ENCODE results near the gene ARHGAP6.

ARHGAP6 gene

DNA sequence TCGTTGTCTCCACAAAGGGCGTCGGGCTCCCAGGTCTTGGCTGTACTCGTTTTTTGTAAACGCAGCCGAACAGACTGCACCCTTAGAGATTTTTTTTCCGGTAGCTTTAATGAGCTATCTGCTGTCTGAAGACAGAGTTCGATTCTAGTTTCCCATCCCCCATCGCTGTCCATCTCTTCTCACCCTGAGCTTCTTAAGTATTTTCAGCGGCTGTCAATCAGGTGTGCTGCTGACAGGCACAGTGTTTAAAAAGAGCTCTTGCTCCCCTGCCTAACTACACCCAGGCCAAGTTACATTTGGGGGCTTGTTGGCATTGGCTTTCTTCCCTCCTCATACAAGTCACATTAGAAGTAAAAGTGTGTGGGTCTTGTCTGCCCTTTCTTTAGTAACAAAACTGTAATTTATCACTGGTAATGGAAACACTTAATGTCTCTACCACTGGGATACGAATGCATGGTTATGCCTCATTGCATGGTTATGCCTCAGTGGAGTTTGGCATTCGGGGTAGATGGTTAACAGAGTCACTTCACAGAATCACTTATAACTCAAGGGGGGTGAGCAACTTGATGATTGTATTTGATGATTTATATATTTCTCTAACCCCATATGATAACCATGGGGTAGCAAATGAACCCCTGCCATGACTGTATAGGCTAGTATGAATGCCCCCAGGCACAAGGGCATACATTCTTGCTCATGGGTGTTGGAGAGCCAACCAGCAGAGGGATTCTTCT, 1.4 kb upstream of the ARHGAP6 start:
- TF ChIP-seq EP300 (IDR thresholded peaks at IDR 0.05; ENCODE audit: borderline replicate concordance): no peak
- no peak for TF ChIP-seq RAD21 (IDR thresholded peaks at IDR 0.05; ENCODE audit: low read depth)
- TF ChIP-seq YY1 (IDR thresholded peaks at IDR 0.05; ENCODE audit: low read depth): no peak
- TF ChIP-seq, protein P1, sequence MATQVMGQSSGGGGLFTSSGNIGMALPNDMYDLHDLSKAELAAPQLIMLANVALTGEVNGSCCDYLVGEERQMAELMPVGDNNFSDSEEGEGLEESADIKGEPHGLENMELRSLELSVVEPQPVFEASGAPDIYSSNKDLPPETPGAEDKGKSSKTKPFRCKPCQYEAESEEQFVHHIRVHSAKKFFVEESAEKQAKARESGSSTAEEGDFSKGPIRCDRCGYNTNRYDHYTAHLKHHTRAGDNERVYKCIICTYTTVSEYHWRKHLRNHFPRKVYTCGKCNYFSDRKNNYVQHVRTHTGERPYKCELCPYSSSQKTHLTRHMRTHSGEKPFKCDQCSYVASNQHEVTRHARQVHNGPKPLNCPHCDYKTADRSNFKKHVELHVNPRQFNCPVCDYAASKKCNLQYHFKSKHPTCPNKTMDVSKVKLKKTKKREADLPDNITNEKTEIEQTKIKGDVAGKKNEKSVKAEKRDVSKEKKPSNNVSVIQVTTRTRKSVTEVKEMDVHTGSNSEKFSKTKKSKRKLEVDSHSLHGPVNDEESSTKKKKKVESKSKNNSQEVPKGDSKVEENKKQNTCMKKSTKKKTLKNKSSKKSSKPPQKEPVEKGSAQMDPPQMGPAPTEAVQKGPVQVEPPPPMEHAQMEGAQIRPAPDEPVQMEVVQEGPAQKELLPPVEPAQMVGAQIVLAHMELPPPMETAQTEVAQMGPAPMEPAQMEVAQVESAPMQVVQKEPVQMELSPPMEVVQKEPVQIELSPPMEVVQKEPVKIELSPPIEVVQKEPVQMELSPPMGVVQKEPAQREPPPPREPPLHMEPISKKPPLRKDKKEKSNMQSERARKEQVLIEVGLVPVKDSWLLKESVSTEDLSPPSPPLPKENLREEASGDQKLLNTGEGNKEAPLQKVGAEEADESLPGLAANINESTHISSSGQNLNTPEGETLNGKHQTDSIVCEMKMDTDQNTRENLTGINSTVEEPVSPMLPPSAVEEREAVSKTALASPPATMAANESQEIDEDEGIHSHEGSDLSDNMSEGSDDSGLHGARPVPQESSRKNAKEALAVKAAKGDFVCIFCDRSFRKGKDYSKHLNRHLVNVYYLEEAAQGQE (IDR thresholded peaks at IDR 0.05; ENCODE audit: low read depth): no peak
- TF ChIP-seq, protein P2, sequence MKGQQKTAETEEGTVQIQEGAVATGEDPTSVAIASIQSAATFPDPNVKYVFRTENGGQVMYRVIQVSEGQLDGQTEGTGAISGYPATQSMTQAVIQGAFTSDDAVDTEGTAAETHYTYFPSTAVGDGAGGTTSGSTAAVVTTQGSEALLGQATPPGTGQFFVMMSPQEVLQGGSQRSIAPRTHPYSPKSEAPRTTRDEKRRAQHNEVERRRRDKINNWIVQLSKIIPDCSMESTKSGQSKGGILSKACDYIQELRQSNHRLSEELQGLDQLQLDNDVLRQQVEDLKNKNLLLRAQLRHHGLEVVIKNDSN (IDR thresholded peaks at IDR 0.05): no peak
- TF ChIP-seq ZBTB7A (IDR thresholded peaks at IDR 0.05; ENCODE audit: low read depth): no peak
- no peak for TF ChIP-seq EGR1 (IDR thresholded peaks at IDR 0.05)
- TF ChIP-seq TCF12 (IDR thresholded peaks at IDR 0.05; ENCODE audit: low read depth): no peak
- no peak for TF ChIP-seq TEAD4 (IDR thresholded peaks at IDR 0.05)
- TF ChIP-seq TAF1 (IDR thresholded peaks at IDR 0.05; ENCODE audit: low read depth): no peak
- TF ChIP-seq FOXM1 (IDR thresholded peaks at IDR 0.05; ENCODE audit: borderline replicate concordance, low read depth): no peak

DNA sequence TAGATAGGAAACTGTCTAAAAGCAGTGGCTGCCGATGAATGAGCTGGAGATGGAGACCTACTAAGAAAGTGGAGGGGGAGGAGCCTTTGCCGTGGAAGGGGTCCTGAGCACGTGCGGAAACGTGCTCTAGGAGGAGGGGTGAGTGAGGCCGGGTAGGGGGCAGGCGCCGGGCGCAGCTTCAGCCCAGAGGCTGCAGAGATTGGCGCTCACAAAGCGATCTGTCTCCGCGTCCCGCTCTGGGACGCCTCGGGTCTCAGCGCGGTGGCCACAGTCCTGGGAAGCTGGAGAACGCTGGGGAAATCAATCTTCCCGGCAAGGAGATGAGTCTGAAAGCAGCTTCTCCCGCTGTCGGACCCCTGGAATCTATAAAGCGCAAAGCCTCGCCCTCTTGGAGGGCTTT, 444 bp upstream of the ARHGAP6 start:
- TF ChIP-seq RAD21 (IDR thresholded peaks at IDR 0.05; ENCODE audit: low read depth): no peak
- TF ChIP-seq, protein P2 (IDR thresholded peaks at IDR 0.05): no peak
- no peak for TF ChIP-seq ZBTB7A (IDR thresholded peaks at IDR 0.05; ENCODE audit: low read depth)
- TF ChIP-seq FOXM1 (IDR thresholded peaks at IDR 0.05; ENCODE audit: borderline replicate concordance, low read depth): no peak
- TF ChIP-seq, protein P3, sequence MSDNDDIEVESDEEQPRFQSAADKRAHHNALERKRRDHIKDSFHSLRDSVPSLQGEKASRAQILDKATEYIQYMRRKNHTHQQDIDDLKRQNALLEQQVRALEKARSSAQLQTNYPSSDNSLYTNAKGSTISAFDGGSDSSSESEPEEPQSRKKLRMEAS (IDR thresholded peaks at IDR 0.05): no peak

DNA sequence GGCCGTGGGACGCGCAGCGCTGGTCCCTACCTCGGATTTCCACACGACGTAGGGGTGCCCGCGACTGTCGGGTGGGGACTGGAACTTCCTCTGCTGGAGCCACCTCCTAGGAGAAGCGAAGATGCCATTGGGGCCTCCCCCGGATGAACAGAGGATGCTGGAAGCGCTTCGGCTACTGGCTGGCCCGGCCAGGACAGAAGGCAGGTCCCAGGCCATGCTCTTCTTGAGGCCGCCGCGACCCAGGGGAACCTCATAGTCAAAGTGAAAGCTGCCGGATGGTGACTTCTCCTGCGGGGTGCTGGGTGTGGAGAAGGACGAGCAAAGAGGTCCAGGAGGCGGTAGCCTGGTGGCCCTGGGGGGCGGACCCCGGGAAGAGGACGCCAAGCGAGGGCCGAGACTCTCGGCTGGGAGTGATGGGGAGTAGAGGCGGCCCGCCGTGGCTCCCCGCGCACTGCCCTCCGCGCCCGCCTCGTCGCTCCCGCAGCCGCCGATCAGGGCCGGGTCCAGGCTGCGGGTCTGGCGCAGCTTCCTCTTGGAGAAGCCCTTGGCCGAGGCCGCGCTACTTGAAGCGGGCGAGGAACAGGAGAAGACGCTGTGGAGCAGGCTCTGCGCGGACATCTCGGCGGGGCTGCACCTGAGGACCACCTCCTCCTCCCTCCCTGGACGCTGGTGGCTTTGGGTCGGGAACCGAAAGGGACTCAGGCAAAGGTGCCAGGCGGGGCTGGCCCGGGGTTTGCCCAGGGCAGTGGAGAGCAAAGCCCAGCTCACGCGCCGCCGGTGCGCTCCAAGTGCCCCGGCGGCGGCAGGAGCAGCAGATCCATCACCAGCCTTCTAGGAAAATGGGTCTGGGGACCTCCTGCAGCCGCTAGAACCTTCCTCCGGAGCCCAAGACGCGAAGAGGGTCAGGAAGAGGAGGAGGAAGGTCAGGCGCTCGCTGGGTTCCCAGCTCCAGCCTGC, 1.2 kb downstream of the ARHGAP6 start:
- TF ChIP-seq, protein P2 (IDR thresholded peaks at IDR 0.05): no peak
- no peak for TF ChIP-seq TAF1 (IDR thresholded peaks at IDR 0.05; ENCODE audit: low read depth)
- no peak for TF ChIP-seq TEAD4 (IDR thresholded peaks at IDR 0.05)
- TF ChIP-seq YY1 (IDR thresholded peaks at IDR 0.05; ENCODE audit: low read depth): no peak
- no peak for TF ChIP-seq EGR1 (IDR thresholded peaks at IDR 0.05)
- no peak for TF ChIP-seq CEBPB (IDR thresholded peaks at IDR 0.05)
- no peak for TF ChIP-seq NFIC (IDR thresholded peaks at IDR 0.05)

DNA sequence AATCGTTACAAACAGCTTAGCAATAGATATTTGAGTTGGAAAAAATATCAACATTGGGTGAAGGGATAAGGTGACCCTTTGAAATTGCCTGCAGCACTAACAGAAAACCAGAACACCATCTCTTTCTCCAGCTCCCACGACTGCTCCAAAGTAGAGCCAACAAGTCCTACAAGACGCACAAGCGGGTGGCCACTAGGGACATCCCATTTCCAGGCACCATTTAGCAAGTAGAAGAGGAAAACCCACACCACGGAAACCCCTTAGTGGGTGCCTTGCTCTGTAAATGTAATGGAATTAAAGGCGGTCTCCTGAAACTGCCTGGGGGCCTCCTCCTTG, 1.9 kb downstream of the ARHGAP6 start:
- TF ChIP-seq YY1 (IDR thresholded peaks at IDR 0.05; ENCODE audit: low read depth) (no peak), FOXM1 (IDR thresholded peaks at IDR 0.05; ENCODE audit: borderline replicate concordance, low read depth) (no peak), TCF12 (IDR thresholded peaks at IDR 0.05; ENCODE audit: low read depth) (no peak), TAF1 (IDR thresholded peaks at IDR 0.05; ENCODE audit: low read depth) (no peak), EP300 (IDR thresholded peaks at IDR 0.05; ENCODE audit: borderline replicate concordance) (no peak), TEAD4 (IDR thresholded peaks at IDR 0.05) (no peak), RAD21 (IDR thresholded peaks at IDR 0.05; ENCODE audit: low read depth) (no peak), CEBPB (IDR thresholded peaks at IDR 0.05) (no peak), EGR1 (IDR thresholded peaks at IDR 0.05) (no peak), NFIC (IDR thresholded peaks at IDR 0.05) (no peak), CREB1 (IDR thresholded peaks at IDR 0.05; ENCODE audit: low read depth) (no peak), ZBTB7A (IDR thresholded peaks at IDR 0.05; ENCODE audit: low read depth) (no peak)
- TF ChIP-seq, protein P1 (IDR thresholded peaks at IDR 0.05; ENCODE audit: low read depth): no peak
- TF ChIP-seq, protein P3 (IDR thresholded peaks at IDR 0.05): no peak
